Activated CD8-positive, alpha-beta memory T cell treated with anti-CD3 and anti-CD28 coated beads for 4 hours (primary cell): ENCODE data around the gene ATF5.
"Not testable (repeated sequence)": the region's sequence is repeated elsewhere in the genome, so short reads cannot be mapped to it uniquely, and the experiment has no call there.

Experiments
- DNase-seq, 2 donors: peaks; one replicate each; pipeline ENCODE4 v3.0.0-alpha.2; 2020; ENCODE audit warnings: low read depth in 2 of 2

ATF5 gene

GRCh38 chr19:49949742-49950589 is 21.0 kb downstream of the ATF5 start:
- DNase-seq = no peak

GRCh38 chr19:49950590-49950948 is 21.6 kb downstream of the ATF5 start:
- DNase-seq = no peak

- no peak for DNase-seq
Measured at GRCh38 chr19:49950956-49951526, 22.0 kb downstream of the ATF5 start.

GRCh38 chr19:49951806-49952478 is 22.9 kb downstream of the ATF5 start:
- no peak for DNase-seq

- no peak for DNase-seq
Measured at GRCh38 chr19:49952479-49952836, 23.5 kb downstream of the ATF5 start.

GRCh38 chr19:49952906-49953305 is 23.9 kb downstream of the ATF5 start:
- DNase-seq = no peak

- no peak for DNase-seq
Measured at GRCh38 chr19:49953416-49953815, 24.4 kb downstream of the ATF5 start.

- DNase-seq = no peak
Measured at GRCh38 chr19:49954092-49954829, 25.3 kb downstream of the ATF5 start.

- no peak for DNase-seq
Measured at GRCh38 chr19:49954933-49955332, 25.9 kb downstream of the ATF5 start.

- no peak for DNase-seq
Measured at GRCh38 chr19:49956115-49956495, 27.1 kb downstream of the ATF5 start.

GRCh38 chr19:49957262-49957915 is 28.4 kb downstream of the ATF5 start:
- DNase-seq = no peak

GRCh38 chr19:49958144-49958543 is 29.1 kb downstream of the ATF5 start:
- not testable (repeated sequence) for DNase-seq

- not testable (repeated sequence) for DNase-seq
Measured at GRCh38 chr19:49958596-49958995, 29.6 kb downstream of the ATF5 start.

GRCh38 chr19:49959892-49960291 is 30.9 kb downstream of the ATF5 start:
- DNase-seq = not testable (repeated sequence)

- not testable (repeated sequence) for DNase-seq
Measured at GRCh38 chr19:49960980-49961379, 32.0 kb downstream of the ATF5 start, which contains the start of gene SIGLEC11. Gene SIGLEC11, minus strand, starts transcription at chr19:49961172. Its CDS starts 91 bp downstream, at chr19:49961081.

- no peak for DNase-seq
Measured at GRCh38 chr19:49968279-49968922, 39.4 kb downstream of the ATF5 start.

- not testable (repeated sequence) for DNase-seq
Measured at GRCh38 chr19:49969355-49969754, 40.4 kb downstream of the ATF5 start.

GRCh38 chr19:49971991-49972411 is 43.0 kb downstream of the ATF5 start:
- no peak for DNase-seq

- no peak for DNase-seq
Measured at GRCh38 chr19:49972841-49973240, 43.8 kb downstream of the ATF5 start.

- no peak for DNase-seq
Measured at GRCh38 chr19:49973987-49974386, 45.0 kb downstream of the ATF5 start.

GRCh38 chr19:49975051-49975450 is 46.0 kb downstream of the ATF5 start:
- no peak for DNase-seq
